ENCODE measurements around the gene APEH. TPM values are rescaled to one million over a fixed set of nuclear protein-coding genes. Genes with fewer than 3 reads are reported as not detected.

APEH gene
- total and polyA plus RNA-seq, 2 of the 13 experiments (the other 11 are each of a cell fraction or from before 2014, with no cell fraction given), result 116 to 130 TPM

- TF ChIP-seq, protein P1, sequence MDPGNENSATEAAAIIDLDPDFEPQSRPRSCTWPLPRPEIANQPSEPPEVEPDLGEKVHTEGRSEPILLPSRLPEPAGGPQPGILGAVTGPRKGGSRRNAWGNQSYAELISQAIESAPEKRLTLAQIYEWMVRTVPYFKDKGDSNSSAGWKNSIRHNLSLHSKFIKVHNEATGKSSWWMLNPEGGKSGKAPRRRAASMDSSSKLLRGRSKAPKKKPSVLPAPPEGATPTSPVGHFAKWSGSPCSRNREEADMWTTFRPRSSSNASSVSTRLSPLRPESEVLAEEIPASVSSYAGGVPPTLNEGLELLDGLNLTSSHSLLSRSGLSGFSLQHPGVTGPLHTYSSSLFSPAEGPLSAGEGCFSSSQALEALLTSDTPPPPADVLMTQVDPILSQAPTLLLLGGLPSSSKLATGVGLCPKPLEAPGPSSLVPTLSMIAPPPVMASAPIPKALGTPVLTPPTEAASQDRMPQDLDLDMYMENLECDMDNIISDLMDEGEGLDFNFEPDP (CRISPR knock-in tag; conservative IDR thresholded peaks at IDR 0.05), result no peak
- TF ChIP-seq TOE1 (CRISPR knock-in tag; IDR thresholded peaks at IDR 0.05), result no peak
- TF ChIP-seq PPARG (CRISPR knock-in tag; conservative IDR thresholded peaks at IDR 0.05), result no peak
- no peak for TF ChIP-seq ATRX (CRISPR knock-in tag; IDR thresholded peaks at IDR 0.05; ENCODE audit: borderline replicate concordance)
- peak; percentile 81 for TF ChIP-seq MED1 (CRISPR knock-in tag; IDR thresholded peaks at IDR 0.05)
- no peak for TF ChIP-seq ZFP36 (IDR thresholded peaks at IDR 0.05; ENCODE audit: borderline replicate concordance, low read depth, low read length, partially characterized antibody)
- TF ChIP-seq, protein P2, sequence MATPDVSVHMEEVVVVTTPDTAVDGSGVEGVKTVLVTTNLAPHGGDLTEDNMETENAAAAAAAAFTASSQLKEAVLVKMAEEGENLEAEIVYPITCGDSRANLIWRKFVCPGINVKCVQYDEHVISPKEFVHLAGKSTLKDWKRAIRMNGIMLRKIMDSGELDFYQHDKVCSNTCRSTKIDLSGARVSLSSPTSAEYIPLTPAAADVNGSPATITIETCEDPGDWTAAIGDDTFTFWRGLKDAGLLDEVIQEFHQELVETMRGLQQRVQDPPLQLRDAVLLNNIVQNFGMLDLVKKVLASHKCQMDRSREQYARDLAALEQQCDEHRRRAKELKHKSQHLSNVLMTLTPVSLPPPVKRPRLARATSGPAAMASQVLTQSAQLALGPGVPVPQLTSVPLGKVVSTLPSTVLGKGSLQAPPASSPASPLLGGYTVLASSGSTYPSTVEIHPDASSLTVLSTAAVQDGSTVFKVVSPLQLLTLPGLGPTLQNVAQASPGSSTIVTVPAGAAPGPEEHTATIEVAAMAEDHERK (CRISPR knock-in tag; IDR thresholded peaks at IDR 0.05; ENCODE audit: low read depth), result no peak
- no peak for TF ChIP-seq ZNF784 (CRISPR knock-in tag; IDR thresholded peaks at IDR 0.05; ENCODE audit: borderline replicate concordance)
- TF ChIP-seq BORCS8-MEF2B (CRISPR knock-in tag; IDR thresholded peaks at IDR 0.05), result peak; percentile 70; the same call in 1 of the 2 replicates
- TF ChIP-seq NFIC (IDR thresholded peaks at IDR 0.05; ENCODE audit: low read length), result no peak
- TF ChIP-seq SMAD1 (CRISPR knock-in tag; IDR thresholded peaks at IDR 0.05; ENCODE audit: borderline replicate concordance, low read depth), result 0 out of 2 replicates have a peak, but pooled peaks have one; percentile 57
- no peak for TF ChIP-seq RBM39 (IDR thresholded peaks at IDR 0.05; ENCODE audit: low read depth, low read length, poor library complexity, severe bottlenecking)
- no peak for TF ChIP-seq ZNF672 (CRISPR knock-in tag; IDR thresholded peaks at IDR 0.05)
- TF ChIP-seq, protein P3, sequence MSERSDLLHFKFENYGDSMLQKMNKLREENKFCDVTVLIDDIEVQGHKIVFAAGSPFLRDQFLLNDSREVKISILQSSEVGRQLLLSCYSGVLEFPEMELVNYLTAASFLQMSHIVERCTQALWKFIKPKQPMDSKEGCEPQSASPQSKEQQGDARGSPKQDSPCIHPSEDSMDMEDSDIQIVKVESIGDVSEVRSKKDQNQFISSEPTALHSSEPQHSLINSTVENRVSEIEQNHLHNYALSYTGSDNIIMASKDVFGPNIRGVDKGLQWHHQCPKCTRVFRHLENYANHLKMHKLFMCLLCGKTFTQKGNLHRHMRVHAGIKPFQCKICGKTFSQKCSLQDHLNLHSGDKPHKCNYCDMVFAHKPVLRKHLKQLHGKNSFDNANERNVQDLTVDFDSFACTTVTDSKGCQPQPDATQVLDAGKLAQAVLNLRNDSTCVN (CRISPR knock-in tag; IDR thresholded peaks at IDR 0.05; ENCODE audit: borderline replicate concordance), result no peak
- TF ChIP-seq TMF1 (CRISPR knock-in tag; IDR thresholded peaks at IDR 0.05; ENCODE audit: low read depth), result no peak
- 0 out of 2 replicates have a peak, but pooled peaks have one; percentile 31 for TF ChIP-seq NR2C2 (CRISPR knock-in tag; IDR thresholded peaks at IDR 0.05; ENCODE audit: borderline replicate concordance)
- no peak for TF ChIP-seq ZNF558 (CRISPR knock-in tag; IDR thresholded peaks at IDR 0.05; ENCODE audit: borderline replicate concordance)
- TF ChIP-seq, protein P4, sequence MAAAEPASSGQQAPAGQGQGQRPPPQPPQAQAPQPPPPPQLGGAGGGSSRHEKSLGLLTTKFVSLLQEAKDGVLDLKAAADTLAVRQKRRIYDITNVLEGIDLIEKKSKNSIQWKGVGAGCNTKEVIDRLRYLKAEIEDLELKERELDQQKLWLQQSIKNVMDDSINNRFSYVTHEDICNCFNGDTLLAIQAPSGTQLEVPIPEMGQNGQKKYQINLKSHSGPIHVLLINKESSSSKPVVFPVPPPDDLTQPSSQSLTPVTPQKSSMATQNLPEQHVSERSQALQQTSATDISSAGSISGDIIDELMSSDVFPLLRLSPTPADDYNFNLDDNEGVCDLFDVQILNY (CRISPR knock-in tag; conservative IDR thresholded peaks at IDR 0.05), result no peak
- TF ChIP-seq, protein P5, sequence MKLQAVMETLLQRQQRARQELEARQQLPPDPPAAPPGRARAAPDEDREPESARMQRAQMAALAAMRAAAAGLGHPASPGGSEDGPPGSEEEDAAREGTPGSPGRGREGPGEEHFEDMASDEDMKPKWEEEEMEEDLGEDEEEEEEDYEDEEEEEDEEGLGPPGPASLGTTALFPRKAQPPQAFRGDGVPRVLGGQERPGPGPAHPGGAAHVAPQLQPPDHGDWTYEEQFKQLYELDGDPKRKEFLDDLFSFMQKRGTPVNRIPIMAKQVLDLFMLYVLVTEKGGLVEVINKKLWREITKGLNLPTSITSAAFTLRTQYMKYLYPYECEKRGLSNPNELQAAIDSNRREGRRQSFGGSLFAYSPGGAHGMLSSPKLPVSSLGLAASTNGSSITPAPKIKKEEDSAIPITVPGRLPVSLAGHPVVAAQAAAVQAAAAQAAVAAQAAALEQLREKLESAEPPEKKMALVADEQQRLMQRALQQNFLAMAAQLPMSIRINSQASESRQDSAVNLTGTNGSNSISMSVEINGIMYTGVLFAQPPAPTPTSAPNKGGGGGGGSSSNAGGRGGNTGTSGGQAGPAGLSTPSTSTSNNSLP (IDR thresholded peaks at IDR 0.05; ENCODE audit: low read depth, low read length), result no peak
These were observed 8.2 kb upstream of the APEH start (continued) for GRCh38 chr3:49665822-49666519.
